ENCODE measurements around the gene OXER1. TPM values are rescaled to one million over a fixed set of nuclear protein-coding genes. Genes with fewer than 3 reads are reported as not detected.
A peak's percentile ranks its signal among the peaks of the same experiment; 100 is the strongest.

Gene OXER1
- total RNA-seq, 2 experiments from 2014 or later = not detected

DNA sequence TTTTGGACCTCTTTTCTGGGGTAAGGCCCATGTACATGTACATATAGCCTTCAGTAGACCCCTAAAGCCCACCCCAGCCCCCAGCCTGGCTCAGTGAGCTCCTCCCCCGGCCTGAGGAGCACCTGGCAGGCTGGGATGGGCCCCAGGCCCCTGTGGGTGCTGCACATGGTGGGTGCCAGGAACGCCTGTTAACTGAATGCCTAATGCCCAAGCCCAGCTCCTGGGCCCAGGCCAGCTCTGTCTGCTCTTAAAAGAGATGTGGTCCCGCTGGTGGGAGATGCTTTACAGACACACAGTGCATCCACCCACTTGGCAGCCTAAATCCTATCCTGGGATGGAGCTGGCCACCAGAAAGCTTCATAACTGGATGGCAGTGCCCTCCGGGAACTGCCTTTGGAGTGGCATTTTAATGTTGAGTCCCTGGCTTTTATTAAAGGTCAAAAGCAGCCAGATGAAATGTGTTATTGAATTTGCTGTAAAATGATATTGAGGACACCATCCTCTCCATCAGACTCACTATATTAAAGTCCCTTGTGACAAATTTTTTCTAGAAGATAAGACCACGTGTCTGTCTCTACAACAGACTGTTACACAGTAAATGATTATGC, 7.7 kb upstream of the OXER1 start:
- Histone ChIP-seq H3K27ac (ENCODE audit: low read depth, low read length, poor library complexity, severe bottlenecking) (no peak overlapping the region), H3K4me1 (ENCODE audit: insufficient read depth, low read length, poor library complexity, severe bottlenecking) (no peaks in the 10 kb centered on the region), H3K4me2 (ENCODE audit: low read length) (no peak overlapping the region), H3K9me2 (ENCODE audit: insufficient read depth, low read length) (no peaks in the 10 kb centered on the region), H3K9me3 (ENCODE audit: low read length) (no peaks in the 10 kb centered on the region), H4K20me1 (ENCODE audit: insufficient read depth, low read length) (no peaks in the 10 kb centered on the region), H3K79me2 (ENCODE audit: insufficient read depth, low read depth, low read length) (no peaks in the 10 kb centered on the region), H2AFZ (ENCODE audit: low read length) (no peak overlapping the region), H3K36me3 (ENCODE audit: insufficient read depth, low read length) (no peaks in the 10 kb centered on the region), H3K4me3 (ENCODE audit: low read depth, low read length, poor library complexity, severe bottlenecking) (no peak overlapping the region)
- intact Hi-C loops (cut with micrococcal nuclease; ENCODE audit: unreplicated experiment) = loop anchor here (5.0 kb wide), 1 partner anchor 274 kb away; no protein-coding TSS in a partner anchor
- CTCF ChIA-PET (ENCODE audit: unreplicated experiment) = no interaction called here
- TF ChIP-seq EZH2phosphoT487 (IDR thresholded peaks at IDR 0.05; ENCODE audit: borderline replicate concordance, low read depth, low read length) = no peak
- no TSS peak for BruUV-seq (replicated peaks)
- POLR2A ChIA-PET = interaction anchor here (0.6 kb wide), 2 partner anchors 805 to 899 kb away, joined by 3 to 4 read pairs; no protein-coding TSS in a partner anchor
- DNase-seq (ENCODE audit: low spot score) = no peak

DNA sequence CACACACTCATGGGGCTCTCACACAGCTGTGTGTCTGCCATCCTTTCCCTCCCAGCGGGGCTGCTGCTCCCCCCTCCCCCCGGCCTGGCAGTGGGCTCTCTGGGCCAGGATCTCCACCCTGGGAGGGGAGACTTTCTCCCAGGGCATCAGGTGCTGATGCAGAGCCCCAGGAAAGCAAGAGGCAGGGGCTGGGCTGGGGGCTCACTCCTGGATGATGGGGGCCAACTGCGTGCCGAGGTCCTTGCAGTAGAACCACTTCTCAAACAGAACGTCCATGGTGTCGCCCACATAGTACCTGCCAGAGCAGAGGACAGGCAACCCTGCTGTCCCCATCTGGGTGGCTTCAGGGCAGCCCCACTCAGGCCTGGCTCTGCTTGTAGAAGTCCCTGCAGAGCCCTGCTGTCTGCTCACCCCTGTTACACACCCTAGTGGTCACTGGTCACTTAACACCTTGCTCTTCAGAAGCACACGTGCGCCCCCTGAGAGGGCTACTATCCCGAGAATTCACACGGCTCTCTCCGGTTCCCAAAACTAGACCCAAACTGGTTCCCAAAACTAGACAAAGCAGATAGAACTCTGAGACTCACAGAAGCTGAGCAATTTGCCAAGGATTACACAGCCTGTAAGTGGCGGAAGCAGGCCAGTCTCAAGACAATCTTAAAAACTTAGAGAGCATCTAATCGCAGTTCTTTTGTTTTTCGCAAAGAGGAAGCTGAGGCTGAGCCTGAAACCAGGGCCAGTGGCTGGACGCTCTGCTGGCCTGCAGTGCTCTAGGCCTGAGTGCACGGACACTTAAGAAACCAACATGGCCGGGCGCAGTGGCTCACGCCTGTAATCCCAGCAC, 6.6 kb upstream of the OXER1 start:
- DNase-seq (ENCODE audit: low spot score) = peak; percentile 52
- POLR2A ChIA-PET = no interaction called here
- BruUV-seq (replicated peaks) = no TSS peak

More for the DNA sequence above, 6.6 kb upstream of the OXER1 start:
- no peak overlapping the region for H3K4me3 ChIP-seq (ENCODE audit: low read depth, low read length, poor library complexity, severe bottlenecking)
- no peaks in the 10 kb centered on the region for H3K36me3 ChIP-seq (ENCODE audit: insufficient read depth, low read length)
- H3K9me2 ChIP-seq (ENCODE audit: insufficient read depth, low read length) = no peaks in the 10 kb centered on the region
- CTCF ChIA-PET (ENCODE audit: unreplicated experiment) = no interaction called here
- H3K9me3 ChIP-seq (ENCODE audit: low read length) = no peaks in the 10 kb centered on the region
- TF ChIP-seq EZH2phosphoT487 (IDR thresholded peaks at IDR 0.05; ENCODE audit: borderline replicate concordance, low read depth, low read length) (no peak), CTCF (conservative IDR thresholded peaks at IDR 0.05; ENCODE audit: low read length) (peak; percentile 71)
- no peak overlapping the region for H3K27ac ChIP-seq (ENCODE audit: low read depth, low read length, poor library complexity, severe bottlenecking)
- H4K20me1 ChIP-seq (ENCODE audit: insufficient read depth, low read length) = no peaks in the 10 kb centered on the region
- intact Hi-C loops (cut with micrococcal nuclease; ENCODE audit: unreplicated experiment) = loop anchor here (5.0 kb wide), 1 partner anchor 273 kb away; no protein-coding TSS in a partner anchor
- H3K79me2 ChIP-seq (ENCODE audit: insufficient read depth, low read depth, low read length) = no peaks in the 10 kb centered on the region
- no peak overlapping the region for H3K4me2 ChIP-seq (ENCODE audit: low read length)
- no peak overlapping the region for H2AFZ ChIP-seq (ENCODE audit: low read length)
- no peaks in the 10 kb centered on the region for H3K4me1 ChIP-seq (ENCODE audit: insufficient read depth, low read length, poor library complexity, severe bottlenecking)

All from OCI-LY7 (cell line).